Transverse colon (tissue), 4 donors: Measurements from ENCODE around the gene CSNK1D. TPM values are rescaled to one million over a fixed set of nuclear protein-coding genes. Genes with fewer than 3 reads are reported as not detected.

Experiments used
- DNase-seq: peaks from one replicate; pipeline ENCODE4 v3.0.0-alpha.2; 2019
- H3K27ac ChIP-seq, 4 donors: fragments of 200-600 bp; sonication (generic); 2 replicates each; pipeline ENCODE4 v1.5.1; 2016 to 2018; ENCODE audit warnings: inconsistent platforms in 4 of 4
- H3K27me3 ChIP-seq: fragments of 200-600 bp; sonication (generic); 2 replicates; pipeline ENCODE4 v1.5.1; 2017; ENCODE audit warnings: inconsistent platforms
- H3K36me3 ChIP-seq, 4 donors: fragments of 200-600 bp; sonication (generic); 2 replicates each; pipeline ENCODE4 v1.5.1; 2017 to 2019; ENCODE audit warnings: inconsistent platforms in 4 of 4
- H3K4me1 ChIP-seq, 4 donors: fragments of 200-600 bp; sonication (generic); 2 replicates each; pipeline ENCODE4 v1.5.1; 2017 to 2020; ENCODE audit warnings: inconsistent platforms in 4 of 4
- H3K4me3 ChIP-seq, 4 donors: fragments of 200-600 bp; sonication (generic); 1 replicate in 1 of 4; 2 replicates in 3 of 4; pipeline versions ENCODE4 v1.5.1 to v1.6.1; 2017 to 2019; ENCODE audit warnings: inconsistent platforms in 4 of 4
- H3K9me3 ChIP-seq, 2 donors: fragments of 200-600 bp; sonication (generic); 2 replicates each; pipeline ENCODE4 v1.5.1; 2017 to 2019; ENCODE audit warnings: inconsistent platforms in 2 of 2
- CTCF ChIP-seq, 5 experiments: fragments of 200-600 bp in 3 of 5; fragments of 450-650 bp in 2 of 5; sonication (generic) in 3 of 5; IDR thresholded peaks; 1 replicate in 2 of 5; 2 replicates in 3 of 5; pipeline ENCODE4 v1.5.1; 2016 to 2017; ENCODE audit warnings: antibody characterized with exemption in 5 of 5, inconsistent platforms in 3 of 5, mild to moderate bottlenecking in 2 of 5, moderate library complexity in 1 of 5
- EP300 ChIP-seq: sonication (generic); formaldehyde crosslinking; IDR thresholded peaks from one replicate; pipeline ENCODE4 v1.6.1; 2017; ENCODE audit warnings: antibody characterized with exemption, low read depth
- POLR2A ChIP-seq: fragments of 450-650 bp; IDR thresholded peaks from one replicate; pipeline ENCODE4 v1.6.1; 2016; ENCODE audit warnings: antibody characterized with exemption, mild to moderate bottlenecking, moderate library complexity
- POLR2AphosphoS5 ChIP-seq, 3 donors: sonication (generic); formaldehyde crosslinking; IDR thresholded peaks; one replicate each; pipeline ENCODE4 v1.6.1; 2016; ENCODE audit warnings: antibody characterized with exemption in 3 of 3
- WGBS, 2 donors: methylation state at CpG; one replicate each; pipeline ENCODE4 v1.1.5; 2018; ENCODE audit warnings: low coverage in 1 of 2; 5-methylcytosine and 5-hydroxymethylcytosine counted together
- in situ Hi-C, 4 donors: fragments of 200-750 bp; cut with MboI; loops; one replicate each; pipeline versions ENCODE4 v1.15.0 to v1.15.1; 2017; ENCODE audit warnings: low sequenced_read_pairs in 3 of 4, low pct_ligation_motif_present in 1 of 4, low pct_unique_long_range_greater_than_20kb in 1 of 4
- intact Hi-C: fragments of 100-400 bp; cut with DNase I; formaldehyde crosslinking; loops from one replicate; pipeline ENCODE4 v1.15.1; 2023; ENCODE audit warnings: low total_unique reads
- total RNA-seq, 4 donors: library from RNA; depleted of rRNA; stranded (reverse); fragments of >200 nt; gene quantifications; one replicate each; pipeline ENCODE4 v1.1.0, GENCODE V29; 2016

CSNK1D gene
- total RNA-seq, 4 donors from 2014 or later: 86.0 to 230 (median 148) TPM

DNA sequence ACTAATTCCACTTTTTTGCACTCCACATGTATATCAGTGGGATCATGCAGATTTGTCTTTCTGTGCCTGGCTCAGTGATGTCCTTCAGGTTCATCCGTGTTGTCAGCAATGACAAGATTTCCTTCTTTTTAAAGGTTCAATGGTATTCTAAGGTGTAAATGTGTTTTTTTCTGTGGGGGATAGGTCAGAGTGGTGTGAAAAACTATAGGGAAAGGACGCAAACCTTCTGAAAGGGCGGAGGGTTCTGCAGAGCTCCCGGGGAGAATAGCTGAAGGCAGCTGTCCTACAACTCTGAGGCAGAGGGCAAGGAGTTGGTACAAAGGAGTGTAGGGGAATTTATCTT is 21.9 kb upstream of the CSNK1D start:
- no peak for DNase-seq
- H3K27ac ChIP-seq: peak overlapping the region; percentile 95 to 99 (median 98)
- H3K36me3 ChIP-seq: no peaks in the 10 kb centered on the region
- intact Hi-C loops (no loop called here), in situ Hi-C loops (no loop called here)
- TF ChIP-seq POLR2A (peak; percentile 49), CTCF (IDR thresholded peaks at IDR 0.05) (no peak), POLR2AphosphoS5 (IDR thresholded peaks at IDR 0.05) (peak in 2 of 3 donors; percentile 78 to 81)
- H3K9me3 ChIP-seq: no peaks in the 10 kb centered on the region
- H3K27me3 ChIP-seq: no peaks in the 10 kb centered on the region
- no peak overlapping the region for H3K4me3 ChIP-seq
- 36 to 46% methylated on average over 4 of the region's 4 CpGs for WGBS, 2 donors
- peaks cover 44 to 63% (median 57%) of the 10 kb centered on the region in 4 donors for H3K4me1 ChIP-seq

GRCh38 chr17:82294064-82294773 is 20.7 kb upstream of the CSNK1D start:
- H3K9me3 ChIP-seq: no peaks in the 10 kb centered on the region
- WGBS, 2 donors: 69 to 71% methylated on average over 14 to 15 of the region's 15 CpGs
- no peaks in the 10 kb centered on the region for H3K27me3 ChIP-seq
- H3K4me1 ChIP-seq: peaks cover 44 to 62% (median 57%) of the 10 kb centered on the region in 4 donors
- in situ Hi-C loops (no loop called here), intact Hi-C loops (no loop called here)
- H3K4me3 ChIP-seq: peak overlapping the region in 2 of 4 donors; percentile 31 to 74
- no peak for DNase-seq
- TF ChIP-seq EP300 (no peak), POLR2AphosphoS5 (IDR thresholded peaks at IDR 0.05) (peak in 1 of 3 donors; percentile 12)
- no peaks in the 10 kb centered on the region for H3K36me3 ChIP-seq
- peak overlapping the region; percentile 95 to 99 (median 98) for H3K27ac ChIP-seq

GRCh38 chr17:82292251-82293154 is 19.0 kb upstream of the CSNK1D start:
- in situ Hi-C loops: no loop called here
- DNase-seq: peak; percentile 97
- Histone ChIP-seq H3K27me3 (no peaks in the 10 kb centered on the region), H3K36me3 (no peaks in the 10 kb centered on the region), H3K27ac (peak overlapping the region; percentile 95 to 99 (median 98)), H3K4me1 (peaks cover 35 to 63% (median 54%) of the 10 kb centered on the region in 4 donors), H3K4me3 (peak overlapping the region; percentile 69 to 91 (median 78)), H3K9me3 (no peaks in the 10 kb centered on the region)
- 3 to 40% methylated on average over 3 to 78 of the region's 86 CpGs for WGBS, 2 donors
- TF ChIP-seq POLR2AphosphoS5 (IDR thresholded peaks at IDR 0.05) (peak; percentile 97 to 98 (median 97)), EP300 (no peak), CTCF (IDR thresholded peaks at IDR 0.05) (no peak), POLR2A (peak; percentile 97)
- intact Hi-C loops: no loop called here

DNA sequence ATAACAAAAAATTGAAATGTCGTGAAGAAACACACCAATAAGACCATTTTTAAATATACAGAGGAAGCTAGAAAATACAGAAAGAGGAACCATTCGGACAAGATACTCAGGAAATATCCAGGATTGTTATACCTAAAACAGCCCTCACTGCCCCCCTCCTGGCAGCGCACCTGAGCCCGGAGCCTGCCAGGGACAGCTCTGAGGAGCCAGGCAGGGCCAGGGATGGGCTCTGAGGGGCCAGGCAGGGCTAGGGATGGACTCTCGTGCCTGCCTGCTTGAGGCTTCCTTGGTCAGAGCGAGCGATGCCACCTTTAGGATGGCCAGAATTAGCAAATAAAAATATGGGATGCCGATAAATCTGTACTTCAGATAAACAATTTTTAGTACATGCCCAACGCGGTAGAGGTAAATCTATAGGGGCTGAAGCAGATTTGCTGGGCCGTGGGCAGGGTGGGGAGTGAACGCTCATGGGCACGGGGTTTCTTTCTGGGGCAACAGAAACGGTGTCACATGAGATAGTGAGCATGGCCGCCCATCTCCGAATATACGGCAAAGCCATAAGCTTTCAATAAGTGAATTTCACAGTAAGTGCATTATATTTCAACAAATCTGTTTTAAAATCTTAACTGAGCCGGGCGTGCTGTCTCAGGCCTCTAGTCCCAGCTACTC is 18.2 kb upstream of the CSNK1D start:
- H3K4me1 ChIP-seq: peaks cover 27 to 63% (median 51%) of the 10 kb centered on the region in 4 donors

More for the DNA sequence above, 18.2 kb upstream of the CSNK1D start:
- intact Hi-C loops: no loop called here
- peak overlapping the region; percentile 95 to 99 (median 98) for H3K27ac ChIP-seq
- WGBS, 2 donors: 73 to 85% methylated on average over 11 to 19 of the region's 19 CpGs
- peak overlapping the region; percentile 69 to 91 (median 78) for H3K4me3 ChIP-seq
- no peaks in the 10 kb centered on the region for H3K9me3 ChIP-seq
- no peaks in the 10 kb centered on the region for H3K36me3 ChIP-seq
- DNase-seq: no peak
- in situ Hi-C loops: no loop called here
- no peak for TF ChIP-seq POLR2A
- no peak for TF ChIP-seq CTCF (IDR thresholded peaks at IDR 0.05)
- TF ChIP-seq EP300: no peak
- TF ChIP-seq POLR2AphosphoS5 (IDR thresholded peaks at IDR 0.05): no peak
- no peaks in the 10 kb centered on the region for H3K27me3 ChIP-seq
